ENCODE results near the gene LGALS7.

DNA sequence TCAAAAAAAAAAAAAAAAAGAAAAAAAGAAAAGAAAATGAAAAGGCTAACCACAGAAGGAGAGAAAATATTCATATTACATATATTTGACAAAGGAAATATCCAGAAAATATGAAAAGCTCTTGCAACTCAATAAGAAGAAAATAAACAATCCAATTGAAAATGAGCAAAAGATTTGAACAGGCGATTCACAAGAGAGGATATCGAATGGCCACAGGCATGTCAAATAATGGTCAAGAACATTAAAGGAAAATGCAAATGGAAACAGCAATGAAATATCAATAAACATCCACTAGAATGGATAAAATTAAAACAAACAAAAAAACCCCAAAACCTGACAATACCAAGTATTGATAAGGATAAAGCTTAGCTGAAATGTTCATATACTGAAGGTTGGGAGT, 8.1 kb downstream of the LGALS7 start:
- TF ChIP-seq ZNF616 (CRISPR knock-in tag; IDR thresholded peaks at IDR 0.05; ENCODE audit: low read depth) (no peak), POLR2A (IDR thresholded peaks at IDR 0.05; ENCODE audit: insufficient read depth in 1 of 2, low read depth in 2 of 2, low read length in 2 of 2) (no peak), RAD21 (CRISPR knock-in tag; IDR thresholded peaks at IDR 0.05) (no peak), ZBTB7A (CRISPR knock-in tag; IDR thresholded peaks at IDR 0.05) (no peak), EHMT2 (IDR thresholded peaks at IDR 0.05; ENCODE audit: borderline replicate concordance, low read depth, low read length) (no peak), ZNF235 (CRISPR knock-in tag; IDR thresholded peaks at IDR 0.05; ENCODE audit: borderline replicate concordance) (no peak), JUND (CRISPR knock-in tag; IDR thresholded peaks at IDR 0.05) (no peak), POLR2AphosphoS5 (IDR thresholded peaks at IDR 0.05; ENCODE audit: low read depth, low read length) (no peak), SALL1 (CRISPR knock-in tag; IDR thresholded peaks at IDR 0.05) (no peak), NR2F6 (IDR thresholded peaks at IDR 0.05) (no peak), NR2F6 (CRISPR knock-in tag; IDR thresholded peaks at IDR 0.05) (no peak)
- TF ChIP-seq, protein P1, sequence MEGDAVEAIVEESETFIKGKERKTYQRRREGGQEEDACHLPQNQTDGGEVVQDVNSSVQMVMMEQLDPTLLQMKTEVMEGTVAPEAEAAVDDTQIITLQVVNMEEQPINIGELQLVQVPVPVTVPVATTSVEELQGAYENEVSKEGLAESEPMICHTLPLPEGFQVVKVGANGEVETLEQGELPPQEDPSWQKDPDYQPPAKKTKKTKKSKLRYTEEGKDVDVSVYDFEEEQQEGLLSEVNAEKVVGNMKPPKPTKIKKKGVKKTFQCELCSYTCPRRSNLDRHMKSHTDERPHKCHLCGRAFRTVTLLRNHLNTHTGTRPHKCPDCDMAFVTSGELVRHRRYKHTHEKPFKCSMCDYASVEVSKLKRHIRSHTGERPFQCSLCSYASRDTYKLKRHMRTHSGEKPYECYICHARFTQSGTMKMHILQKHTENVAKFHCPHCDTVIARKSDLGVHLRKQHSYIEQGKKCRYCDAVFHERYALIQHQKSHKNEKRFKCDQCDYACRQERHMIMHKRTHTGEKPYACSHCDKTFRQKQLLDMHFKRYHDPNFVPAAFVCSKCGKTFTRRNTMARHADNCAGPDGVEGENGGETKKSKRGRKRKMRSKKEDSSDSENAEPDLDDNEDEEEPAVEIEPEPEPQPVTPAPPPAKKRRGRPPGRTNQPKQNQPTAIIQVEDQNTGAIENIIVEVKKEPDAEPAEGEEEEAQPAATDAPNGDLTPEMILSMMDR (CRISPR knock-in tag; IDR thresholded peaks at IDR 0.05): no peak
- TF ChIP-seq, protein P2, sequence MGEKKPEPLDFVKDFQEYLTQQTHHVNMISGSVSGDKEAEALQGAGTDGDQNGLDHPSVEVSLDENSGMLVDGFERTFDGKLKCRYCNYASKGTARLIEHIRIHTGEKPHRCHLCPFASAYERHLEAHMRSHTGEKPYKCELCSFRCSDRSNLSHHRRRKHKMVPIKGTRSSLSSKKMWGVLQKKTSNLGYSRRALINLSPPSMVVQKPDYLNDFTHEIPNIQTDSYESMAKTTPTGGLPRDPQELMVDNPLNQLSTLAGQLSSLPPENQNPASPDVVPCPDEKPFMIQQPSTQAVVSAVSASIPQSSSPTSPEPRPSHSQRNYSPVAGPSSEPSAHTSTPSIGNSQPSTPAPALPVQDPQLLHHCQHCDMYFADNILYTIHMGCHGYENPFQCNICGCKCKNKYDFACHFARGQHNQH (CRISPR knock-in tag; IDR thresholded peaks at IDR 0.05): no peak
- TF ChIP-seq, protein P3, sequence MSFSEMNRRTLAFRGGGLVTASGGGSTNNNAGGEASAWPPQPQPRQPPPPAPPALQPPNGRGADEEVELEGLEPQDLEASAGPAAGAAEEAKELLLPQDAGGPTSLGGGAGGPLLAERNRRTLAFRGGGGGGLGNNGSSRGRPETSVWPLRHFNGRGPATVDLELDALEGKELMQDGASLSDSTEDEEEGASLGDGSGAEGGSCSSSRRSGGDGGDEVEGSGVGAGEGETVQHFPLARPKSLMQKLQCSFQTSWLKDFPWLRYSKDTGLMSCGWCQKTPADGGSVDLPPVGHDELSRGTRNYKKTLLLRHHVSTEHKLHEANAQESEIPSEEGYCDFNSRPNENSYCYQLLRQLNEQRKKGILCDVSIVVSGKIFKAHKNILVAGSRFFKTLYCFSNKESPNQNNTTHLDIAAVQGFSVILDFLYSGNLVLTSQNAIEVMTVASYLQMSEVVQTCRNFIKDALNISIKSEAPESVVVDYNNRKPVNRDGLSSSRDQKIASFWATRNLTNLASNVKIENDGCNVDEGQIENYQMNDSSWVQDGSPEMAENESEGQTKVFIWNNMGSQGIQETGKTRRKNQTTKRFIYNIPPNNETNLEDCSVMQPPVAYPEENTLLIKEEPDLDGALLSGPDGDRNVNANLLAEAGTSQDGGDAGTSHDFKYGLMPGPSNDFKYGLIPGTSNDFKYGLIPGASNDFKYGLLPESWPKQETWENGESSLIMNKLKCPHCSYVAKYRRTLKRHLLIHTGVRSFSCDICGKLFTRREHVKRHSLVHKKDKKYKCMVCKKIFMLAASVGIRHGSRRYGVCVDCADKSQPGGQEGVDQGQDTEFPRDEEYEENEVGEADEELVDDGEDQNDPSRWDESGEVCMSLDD (CRISPR knock-in tag; IDR thresholded peaks at IDR 0.05; ENCODE audit: borderline replicate concordance): no peak

Measured in HepG2 (cell line).